Mesendoderm (in vitro differentiated cells): ENCODE data around the gene KPNA1.

ENCODE experiments used
- DNase-seq: peaks from one replicate; pipeline ENCODE4 v3.0.0; 2013
- H2AK5ac ChIP-seq: 2 replicates; pipeline ENCODE4 v1.6.1; 2013; ENCODE audit warnings: low read length, inconsistent platforms
- H2BK120ac ChIP-seq: 2 replicates; pipeline ENCODE4 v1.6.1; 2013; ENCODE audit warnings: low read depth, mild to moderate bottlenecking, low read length, moderate library complexity, mixed read lengths
- H2BK15ac ChIP-seq: replicated peaks from 2 replicates; pipeline ENCODE4 v1.6.1; 2013; ENCODE audit warnings: low read depth, mild to moderate bottlenecking, moderate library complexity
- H2BK5ac ChIP-seq: 2 replicates; pipeline ENCODE4 v1.6.1; 2013; ENCODE audit warnings: low read length, inconsistent platforms
- H3K18ac ChIP-seq: 2 replicates; pipeline ENCODE4 v1.6.1; 2013; ENCODE audit warnings: mild to moderate bottlenecking, low read length, mixed read lengths
- H3K23ac ChIP-seq: one replicate; pipeline ENCODE4 v1.6.1; 2013; ENCODE audit warnings: low read length
- H3K27ac ChIP-seq: 2 replicates; pipeline ENCODE4 v1.5.1; 2013; ENCODE audit warnings: low read depth, mild to moderate bottlenecking, inconsistent platforms, low read length, moderate library complexity
- H3K27me3 ChIP-seq: 2 replicates; pipeline ENCODE4 v1.6.1; 2013; ENCODE audit warnings: low read length, control low read depth, mild to moderate bottlenecking, inconsistent platforms; ENCODE audit not compliant: insufficient read depth, poor library complexity
- H3K36me3 ChIP-seq: 2 replicates; pipeline ENCODE4 v1.6.1; 2013; ENCODE audit warnings: low read length, inconsistent platforms; ENCODE audit not compliant: control insufficient read depth, insufficient read depth
- H3K4ac ChIP-seq: one replicate; pipeline ENCODE4 v1.6.1; 2013; ENCODE audit warnings: low read depth, mild to moderate bottlenecking, low read length, moderate library complexity
- H3K4me1 ChIP-seq: 2 replicates; pipeline ENCODE4 v1.6.1; 2013; ENCODE audit warnings: low read depth, low read length, inconsistent platforms; ENCODE audit not compliant: control insufficient read depth
- H3K4me2 ChIP-seq: 2 replicates; pipeline ENCODE4 v1.6.1; 2013; ENCODE audit warnings: low read length
- H3K4me3 ChIP-seq: 2 replicates; pipeline ENCODE4 v1.5.1; 2013; ENCODE audit warnings: mild to moderate bottlenecking, low read length
- H3K56ac ChIP-seq: one replicate; pipeline ENCODE4 v1.6.1; 2013; ENCODE audit warnings: low read length
- H3K79me1 ChIP-seq: 2 replicates; pipeline ENCODE4 v1.6.1; 2013; ENCODE audit warnings: low read length, inconsistent platforms
- H3K79me2 ChIP-seq: 2 replicates; pipeline ENCODE4 v1.6.1; 2013; ENCODE audit warnings: mild to moderate bottlenecking, low read length; ENCODE audit not compliant: control insufficient read depth, insufficient read depth
- H3K9ac ChIP-seq: 2 replicates; pipeline ENCODE4 v1.6.1; 2013; ENCODE audit warnings: low read length, inconsistent platforms
- H4K5ac ChIP-seq: one replicate; pipeline ENCODE4 v1.6.1; 2013; ENCODE audit warnings: low read length
- H4K8ac ChIP-seq: one replicate; pipeline ENCODE4 v1.6.1; 2013; ENCODE audit warnings: low read depth, mild to moderate bottlenecking, control low read depth, low read length, moderate library complexity
- WGBS: extraction: QIAGEN DNeasy Blood & Tissue Kit; methylation state at CpG from one replicate; pipeline ENCODE4 v1.1.7; 2013; ENCODE audit warnings: low lambda C conversion rate, missing lambda C conversion rate; ENCODE audit not compliant: insufficient coverage; ENCODE audit errors: extremely low coverage; 5-methylcytosine and 5-hydroxymethylcytosine counted together

Gene KPNA1

GRCh38 chr3:122533480-122533879 lies 18.7 kb upstream of the KPNA1 start:
- Histone ChIP-seq H3K27me3 (no peaks in the 10 kb centered on the region), H2BK5ac (no peak overlapping the region), H3K79me2 (no peaks in the 10 kb centered on the region), H3K79me1 (no peaks in the 10 kb centered on the region), H3K4me1 (no peaks in the 10 kb centered on the region), H3K4me2 (no peak overlapping the region), H3K18ac (no peak overlapping the region), H3K4ac (no peak overlapping the region), H2AK5ac (no peak overlapping the region), H3K4me3 (no peak overlapping the region), H3K56ac (no peak overlapping the region), H3K27ac (no peak overlapping the region), H2BK120ac (no peak overlapping the region), H3K9ac (no peak overlapping the region), H3K23ac (no peak overlapping the region), H4K8ac (no peak overlapping the region), H2BK15ac (no peak overlapping the region), H3K36me3 (no peaks in the 10 kb centered on the region), H4K5ac (no peak overlapping the region)
- WGBS = no CpG with 5 or more reads among the region's 2 CpGs
- DNase-seq = no peak

GRCh38 chr3:122530164-122530563 lies 15.4 kb upstream of the KPNA1 start:
- Histone ChIP-seq H3K79me1 (no peaks in the 10 kb centered on the region), H2AK5ac (no peak overlapping the region), H3K27ac (no peak overlapping the region), H2BK15ac (no peak overlapping the region), H3K4me2 (no peak overlapping the region), H3K9ac (no peak overlapping the region), H2BK5ac (no peak overlapping the region), H4K8ac (no peak overlapping the region), H3K36me3 (no peaks in the 10 kb centered on the region), H3K4me1 (no peaks in the 10 kb centered on the region), H3K4ac (no peak overlapping the region), H4K5ac (no peak overlapping the region), H3K18ac (no peak overlapping the region), H3K23ac (no peak overlapping the region), H3K56ac (no peak overlapping the region), H3K4me3 (no peak overlapping the region), H3K27me3 (no peaks in the 10 kb centered on the region), H3K79me2 (no peaks in the 10 kb centered on the region), H2BK120ac (no peak overlapping the region)
- no peak for DNase-seq
- no CpG with 5 or more reads among the region's 2 CpGs for WGBS

- Histone ChIP-seq H3K27ac (no peak overlapping the region), H3K4me2 (no peak overlapping the region), H3K18ac (no peak overlapping the region), H2BK5ac (no peak overlapping the region), H2BK15ac (no peak overlapping the region), H3K79me2 (no peaks in the 10 kb centered on the region), H4K5ac (no peak overlapping the region), H3K23ac (no peak overlapping the region), H3K4me1 (no peaks in the 10 kb centered on the region), H3K4me3 (no peak overlapping the region), H3K4ac (no peak overlapping the region), H2AK5ac (no peak overlapping the region), H2BK120ac (no peak overlapping the region), H3K36me3 (no peaks in the 10 kb centered on the region), H4K8ac (no peak overlapping the region), H3K56ac (no peak overlapping the region), H3K27me3 (no peaks in the 10 kb centered on the region), H3K79me1 (no peaks in the 10 kb centered on the region), H3K9ac (no peak overlapping the region)
- WGBS = no CpG with 5 or more reads among the region's 11 CpGs
- no peak for DNase-seq
These were observed 8.6 kb upstream of the KPNA1 start for GRCh38 chr3:122523317-122523716.

- no peak overlapping the region for H3K4me3 ChIP-seq
- H3K79me1 ChIP-seq = no peaks in the 10 kb centered on the region
- no peak overlapping the region for H3K9ac ChIP-seq
- H3K4me2 ChIP-seq = no peak overlapping the region
- H3K56ac ChIP-seq = no peak overlapping the region
- no peaks in the 10 kb centered on the region for H3K4me1 ChIP-seq
- H2BK15ac ChIP-seq = no peak overlapping the region
- no peak for DNase-seq
- H3K27me3 ChIP-seq = no peaks in the 10 kb centered on the region
- no CpG with 5 or more reads among the region's 4 CpGs for WGBS
- H3K18ac ChIP-seq = no peak overlapping the region
- H3K27ac ChIP-seq = no peak overlapping the region
- H3K23ac ChIP-seq = no peak overlapping the region
- no peak overlapping the region for H2BK120ac ChIP-seq
- no peak overlapping the region for H2BK5ac ChIP-seq
- no peak overlapping the region for H2AK5ac ChIP-seq
- no peaks in the 10 kb centered on the region for H3K79me2 ChIP-seq
- H3K36me3 ChIP-seq = no peaks in the 10 kb centered on the region
- H4K8ac ChIP-seq = no peak overlapping the region
- H4K5ac ChIP-seq = no peak overlapping the region
- no peak overlapping the region for H3K4ac ChIP-seq
These were observed 6.1 kb upstream of the KPNA1 start for GRCh38 chr3:122520861-122521260.

GRCh38 chr3:122519693-122520092 lies 5.0 kb upstream of the KPNA1 start:
- H3K4me2 ChIP-seq = no peak overlapping the region
- no peak overlapping the region for H4K8ac ChIP-seq
- H3K79me1 ChIP-seq = no peaks in the 10 kb centered on the region
- H3K79me2 ChIP-seq = no peaks in the 10 kb centered on the region
- H3K56ac ChIP-seq = no peak overlapping the region
- H4K5ac ChIP-seq = no peak overlapping the region
- H3K4me3 ChIP-seq = no peak overlapping the region
- H2BK15ac ChIP-seq = no peak overlapping the region
- no peak overlapping the region for H3K23ac ChIP-seq
- no peak overlapping the region for H2AK5ac ChIP-seq
- DNase-seq = no peak
- no peak overlapping the region for H3K18ac ChIP-seq
- H2BK5ac ChIP-seq = no peak overlapping the region
- no peaks in the 10 kb centered on the region for H3K27me3 ChIP-seq
- H3K9ac ChIP-seq = no peak overlapping the region
- no peak overlapping the region for H3K27ac ChIP-seq
- no peak overlapping the region for H3K4ac ChIP-seq
- no peaks in the 10 kb centered on the region for H3K36me3 ChIP-seq
- no peak overlapping the region for H2BK120ac ChIP-seq
- no peaks in the 10 kb centered on the region for H3K4me1 ChIP-seq

GRCh38 chr3:122516846-122517360 lies 2.2 kb upstream of the KPNA1 start:
- no peak overlapping the region for H3K4ac ChIP-seq
- no peak overlapping the region for H4K5ac ChIP-seq
- H2BK15ac ChIP-seq = no peak overlapping the region
- H3K4me2 ChIP-seq = no peak overlapping the region
- no peak overlapping the region for H2BK5ac ChIP-seq
- H2AK5ac ChIP-seq = no peak overlapping the region
- H3K4me3 ChIP-seq = no peak overlapping the region
- H4K8ac ChIP-seq = no peak overlapping the region
- H2BK120ac ChIP-seq = no peak overlapping the region
- H3K23ac ChIP-seq = no peak overlapping the region
- no peaks in the 10 kb centered on the region for H3K36me3 ChIP-seq
- H3K4me1 ChIP-seq = no peaks in the 10 kb centered on the region
- H3K27me3 ChIP-seq = no peaks in the 10 kb centered on the region
- no peak for DNase-seq
- H3K79me2 ChIP-seq = peaks cover 16% of the 10 kb centered on the region
- H3K9ac ChIP-seq = no peak overlapping the region
- no peak overlapping the region for H3K18ac ChIP-seq
- no peaks in the 10 kb centered on the region for H3K79me1 ChIP-seq
- WGBS = no CpG with 5 or more reads among the region's 6 CpGs
- no peak overlapping the region for H3K56ac ChIP-seq
- H3K27ac ChIP-seq = no peak overlapping the region
